Kidney (tissue), 14 donors: ENCODE results near the gene SMAD4. TPM values are rescaled to one million over a fixed set of nuclear protein-coding genes. Genes with fewer than 3 reads are reported as not detected.
"Not testable (repeated sequence)": the region's sequence is repeated elsewhere in the genome, so short reads cannot be mapped to it uniquely, and the experiment has no call there.

Experiments
- DNase-seq, 5 donors: peaks; one replicate each; pipeline ENCODE4 v3.0.0-alpha.2; 2013 to 2020
- FAIRE-seq: peaks from 2 replicates; lab custom pipeline; 2012; peaks lifted over from hg19 to GRCh38; lab: Jason Lieb, UNC
- H3K27ac ChIP-seq, 2 donors: one replicate each; pipeline ENCODE4 v1.7.0; 2013; ENCODE audit warnings: low read depth in 2 of 2, low read length in 2 of 2, inconsistent platforms in 1 of 2
- H3K27me3 ChIP-seq: one replicate; pipeline ENCODE4 v1.7.1; 2013; ENCODE audit warnings: low read length, inconsistent platforms; ENCODE audit not compliant: control insufficient read depth, insufficient read depth
- H3K36me3 ChIP-seq, 3 donors: one replicate each; pipeline versions ENCODE4 v1.7.0 to v1.7.1; 2013; ENCODE audit warnings: low read length in 3 of 3, control low read depth in 1 of 3, inconsistent platforms in 1 of 3; ENCODE audit not compliant: insufficient read depth in 3 of 3, control insufficient read depth in 2 of 3
- H3K4me1 ChIP-seq, 3 donors: one replicate each; pipeline versions ENCODE4 v1.7.0 to v1.7.1; 2013; ENCODE audit warnings: low read length in 3 of 3, inconsistent platforms in 1 of 3, low read depth in 1 of 3; ENCODE audit not compliant: control insufficient read depth in 2 of 3, insufficient read depth in 2 of 3
- H3K4me3 ChIP-seq, 3 donors: one replicate each; pipeline versions ENCODE4 v1.7.0 to v1.8.1; 2013; ENCODE audit warnings: low read length in 3 of 3, control low read depth in 1 of 3, inconsistent platforms in 1 of 3
- H3K9ac ChIP-seq, 3 donors: one replicate each; pipeline versions ENCODE4 v1.7.0 to v1.7.1; 2013; ENCODE audit warnings: low read length in 3 of 3, control low read depth in 1 of 3, inconsistent platforms in 1 of 3
- H3K9me3 ChIP-seq, 3 donors: one replicate each; pipeline versions ENCODE4 v1.7.0 to v1.7.1; 2013; ENCODE audit warnings: low read length in 3 of 3, control low read depth in 1 of 3, inconsistent platforms in 1 of 3; ENCODE audit not compliant: control insufficient read depth in 2 of 3, insufficient read depth in 1 of 3
- intact Hi-C: fragments of 100-400 bp; cut with DNase I; formaldehyde crosslinking; loops from one replicate; pipeline ENCODE4 v1.11.1; 2022
- polyA plus RNA-seq: library from polyadenylated mRNA; stranded (reverse); fragments of 350-450 nt; fragmentation: Illumina TruSeq; extraction: RNeasy Lipid Tissue Mini Kit (QIAGEN cat#74804); gene quantifications from one replicate; pipeline ENCODE4 v1.2.3, GENCODE V29; 2014; ENCODE audit warnings: low read depth, low replicate concordance; ENCODE audit not compliant: insufficient read depth
- total RNA-seq: library from RNA; stranded (reverse); fragmentation: NEBNext Ultra II Directional; extraction: Animal tissue kit (Norgen Biotek cat#: 25700); gene quantifications from one replicate; pipeline ENCODE4 v1.2.1, GENCODE V29; 2021
- TF ChIP-seq, protein P1 (sequence below): IDR thresholded peaks from 3 replicates; pipeline ENCODE4 v1.5.1; 2012; ENCODE audit warnings: mild to moderate bottlenecking, moderate library complexity, borderline replicate concordance; ENCODE audit not compliant: insufficient read depth; ENCODE audit errors: extremely low read depth
- donor health status: control.
- donor health status: control.
- donor health status: control.
- donor health status: control.
- donor health status: control.
- donor health status: DM: yes; HTN: yes; CAD: no.
- donor health status: Normal renal cell carcinoma (clear cell type).

The SMAD4 gene
- total and polyA plus RNA-seq, 2 donors from 2014 or later = 22.2 to 126 TPM

DNA sequence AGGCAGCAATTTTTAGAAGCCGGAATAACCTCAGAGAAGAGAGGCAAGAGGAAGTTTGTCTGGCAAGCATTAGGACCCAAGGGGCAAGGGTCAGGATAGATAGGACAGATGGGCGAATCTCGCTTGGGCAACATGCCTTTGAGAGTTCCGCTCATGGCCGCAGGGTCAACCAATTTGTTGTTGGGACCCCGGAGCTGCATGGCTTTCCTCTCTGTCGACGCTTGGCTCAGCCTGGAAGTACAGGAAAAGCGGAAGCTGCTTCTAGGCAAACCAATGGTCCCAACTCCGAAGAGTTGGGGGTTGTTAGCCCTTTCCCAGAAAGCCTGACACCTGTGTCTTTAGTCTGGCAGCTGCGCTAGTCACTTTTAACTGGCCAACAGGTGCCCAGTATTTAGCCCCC lies 89.5 kb downstream of the SMAD4 start:
- not testable (repeated sequence) for H3K4me1 ChIP-seq, DNase-seq, H3K4me3 ChIP-seq, FAIRE-seq, H3K27ac ChIP-seq, H3K36me3 ChIP-seq, H3K9me3 ChIP-seq, H3K27me3 ChIP-seq, H3K9ac ChIP-seq
- intact Hi-C loops = loop anchor here (10.0 kb wide), 1 partner anchor 495 kb away; no protein-coding TSS in a partner anchor

DNA sequence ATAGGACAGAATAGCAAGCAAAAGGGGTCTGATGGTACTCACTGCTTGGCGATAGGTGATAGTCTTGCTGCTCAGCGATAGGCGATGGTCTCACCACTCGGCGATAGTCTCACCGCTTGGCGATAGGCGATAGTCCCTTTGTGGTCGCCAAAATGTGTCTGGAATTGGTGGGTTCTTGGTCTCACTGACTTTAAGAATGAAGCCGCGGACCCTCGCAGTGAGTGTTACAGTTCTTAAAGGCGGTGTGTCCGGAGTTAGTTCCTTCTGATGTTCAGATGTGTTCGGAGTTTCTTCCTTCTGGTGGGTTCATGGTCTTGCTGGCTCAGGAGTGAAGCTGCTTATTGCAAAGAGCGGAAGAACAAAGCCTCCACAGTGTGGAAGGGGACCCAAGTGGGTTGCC lies 90.0 kb downstream of the SMAD4 start:
- intact Hi-C loops = loop anchor here (10.0 kb wide), 1 partner anchor 495 kb away; no protein-coding TSS in a partner anchor
- not testable (repeated sequence) for FAIRE-seq

DNA sequence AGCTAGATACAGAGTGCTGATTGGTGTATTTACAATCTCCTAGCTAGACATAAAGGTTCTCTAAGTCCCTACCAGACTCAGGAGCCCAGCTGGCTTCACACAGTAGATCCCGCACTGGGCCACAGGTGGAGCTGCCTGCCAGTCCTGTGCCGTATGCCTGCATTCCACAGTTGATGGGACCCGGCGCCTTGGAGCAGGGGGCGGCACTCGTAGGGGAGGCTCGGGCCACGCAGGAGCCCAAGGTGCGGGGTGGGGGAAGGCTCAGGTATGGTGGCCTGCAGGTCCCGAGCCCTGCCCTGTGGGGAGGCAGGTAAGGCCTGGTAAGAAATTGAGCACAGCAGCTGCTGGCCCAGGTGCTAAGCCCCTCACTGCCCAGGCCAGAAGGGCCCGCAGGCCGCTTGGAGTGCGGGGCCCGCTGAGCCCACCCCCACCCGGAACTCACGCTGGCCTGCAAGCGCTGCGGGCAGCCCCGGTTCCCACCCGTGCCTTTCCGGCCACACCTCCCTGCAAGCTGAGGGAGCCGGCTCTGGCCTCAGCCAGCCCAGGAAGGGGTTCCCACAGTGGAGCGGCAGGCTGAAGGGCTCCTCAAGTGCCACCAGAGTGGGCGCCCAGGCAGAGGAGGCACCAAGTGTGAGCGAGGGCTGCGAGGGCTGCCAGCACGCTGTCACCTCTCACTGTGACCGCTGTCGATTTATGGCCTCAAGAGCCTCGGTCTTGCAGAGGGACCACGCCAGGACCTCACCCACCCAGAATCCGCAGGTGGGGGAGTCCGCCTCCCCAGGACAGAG lies 91.0 kb downstream of the SMAD4 start:
- no peaks in the 10 kb centered on the region for H3K36me3 ChIP-seq
- no peak overlapping the region for H3K27ac ChIP-seq
- no peaks in the 10 kb centered on the region for H3K27me3 ChIP-seq
- intact Hi-C loops = no loop called here
- no peak overlapping the region for H3K9ac ChIP-seq
- no peak overlapping the region for H3K4me3 ChIP-seq
- DNase-seq (no peak), FAIRE-seq (no peak)
- no peaks in the 10 kb centered on the region for H3K4me1 ChIP-seq
- H3K9me3 ChIP-seq = no peaks in the 10 kb centered on the region
- TF ChIP-seq, protein P1, sequence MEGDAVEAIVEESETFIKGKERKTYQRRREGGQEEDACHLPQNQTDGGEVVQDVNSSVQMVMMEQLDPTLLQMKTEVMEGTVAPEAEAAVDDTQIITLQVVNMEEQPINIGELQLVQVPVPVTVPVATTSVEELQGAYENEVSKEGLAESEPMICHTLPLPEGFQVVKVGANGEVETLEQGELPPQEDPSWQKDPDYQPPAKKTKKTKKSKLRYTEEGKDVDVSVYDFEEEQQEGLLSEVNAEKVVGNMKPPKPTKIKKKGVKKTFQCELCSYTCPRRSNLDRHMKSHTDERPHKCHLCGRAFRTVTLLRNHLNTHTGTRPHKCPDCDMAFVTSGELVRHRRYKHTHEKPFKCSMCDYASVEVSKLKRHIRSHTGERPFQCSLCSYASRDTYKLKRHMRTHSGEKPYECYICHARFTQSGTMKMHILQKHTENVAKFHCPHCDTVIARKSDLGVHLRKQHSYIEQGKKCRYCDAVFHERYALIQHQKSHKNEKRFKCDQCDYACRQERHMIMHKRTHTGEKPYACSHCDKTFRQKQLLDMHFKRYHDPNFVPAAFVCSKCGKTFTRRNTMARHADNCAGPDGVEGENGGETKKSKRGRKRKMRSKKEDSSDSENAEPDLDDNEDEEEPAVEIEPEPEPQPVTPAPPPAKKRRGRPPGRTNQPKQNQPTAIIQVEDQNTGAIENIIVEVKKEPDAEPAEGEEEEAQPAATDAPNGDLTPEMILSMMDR = no peak

More for the DNA sequence above, 90.0 kb downstream of the SMAD4 start:
- H3K4me1 ChIP-seq, H3K4me3 ChIP-seq, H3K27ac ChIP-seq, H3K9me3 ChIP-seq, H3K9ac ChIP-seq, DNase-seq, H3K36me3 ChIP-seq, H3K27me3 ChIP-seq: not testable (repeated sequence)

DNA sequence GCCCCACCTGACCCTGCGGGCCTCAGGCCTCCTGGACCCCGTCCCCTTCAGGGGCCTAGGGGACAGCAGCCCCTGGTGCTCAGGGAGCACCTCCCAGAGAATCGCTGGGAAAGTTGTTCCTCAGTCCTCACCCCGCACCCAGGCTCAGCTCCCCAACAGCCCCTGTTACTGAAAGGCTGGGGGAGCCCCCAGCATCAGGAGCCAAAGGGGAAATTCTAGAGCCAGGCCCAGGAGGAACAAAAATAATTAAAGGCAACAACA lies 91.5 kb downstream of the SMAD4 start:
- TF ChIP-seq, protein P1 = no peak
- no peaks in the 10 kb centered on the region for H3K4me1 ChIP-seq
- H3K36me3 ChIP-seq = no peaks in the 10 kb centered on the region
- FAIRE-seq (no peak), DNase-seq (no peak)
- intact Hi-C loops = no loop called here
- no peak overlapping the region for H3K4me3 ChIP-seq
- no peak overlapping the region for H3K27ac ChIP-seq
- H3K9ac ChIP-seq = no peak overlapping the region
- no peaks in the 10 kb centered on the region for H3K9me3 ChIP-seq
- H3K27me3 ChIP-seq = no peaks in the 10 kb centered on the region
